HFFc6 (cell line): Measurements from ENCODE around the gene BNC1. TPM values are rescaled to one million over a fixed set of nuclear protein-coding genes. Genes with fewer than 3 reads are reported as not detected.

ENCODE experiments used
- DNase-seq: peaks from one replicate; pipeline ENCODE4 v3.0.0-alpha.2; 2018
- H3K27ac Mint-ChIP-seq: 2 replicates; pipeline ENCODE4 v1.8.0; 2020; ENCODE audit warnings: mild to moderate bottlenecking, mixed read lengths
- H3K27me3 Mint-ChIP-seq: 2 replicates; pipeline ENCODE4 v1.8.0; 2021; ENCODE audit warnings: mild to moderate bottlenecking, moderate library complexity, mixed read lengths; ENCODE audit not compliant: insufficient read depth
- H3K36me3 Mint-ChIP-seq: 2 replicates; pipeline ENCODE4 v1.8.0; 2021; ENCODE audit warnings: low read depth, mixed read lengths
- H3K4me1 Mint-ChIP-seq: 2 replicates; pipeline ENCODE4 v1.8.0; 2020; ENCODE audit warnings: low read depth, mixed read lengths
- H3K4me3 Mint-ChIP-seq: 2 replicates; pipeline ENCODE4 v1.8.0; 2020; ENCODE audit warnings: mild to moderate bottlenecking, moderate library complexity, mixed read lengths
- H3K9me3 Mint-ChIP-seq: 2 replicates; pipeline ENCODE4 v1.8.0; 2020; ENCODE audit warnings: mild to moderate bottlenecking, mixed read lengths
- CTCF ChIP-seq: fragments of 200-600 bp; sonication (generic); IDR thresholded peaks from 2 replicates; pipeline ENCODE4 v1.5.0; 2021; ENCODE audit warnings: antibody characterized with exemption, mild to moderate bottlenecking
- total RNA-seq, 6 experiments: library from RNA; stranded (reverse); fragmentation: NEBNext Ultra II Directional; extraction: Animal tissue kit (Norgen Biotek cat#: 25700); gene quantifications; 2 replicates in 1 of 6; 3 replicates in 5 of 6; pipeline ENCODE4 v1.2.3, GENCODE V29; 2021

The BNC1 gene
- total RNA-seq, 6 experiments from 2014 or later: 8.8 to 17.5 (median 14.0) TPM

GRCh38 chr15:83288381-83288801 is 3.9 kb upstream of the BNC1 start:
- H3K36me3 Mint-ChIP-seq: 0 out of 2 replicates have a peak, but pooled peaks cover 4% of the 10 kb centered on the region
- H3K27ac Mint-ChIP-seq: peak overlapping the region; percentile 97
- TF ChIP-seq CTCF: no peak
- peaks cover 4% of the 10 kb centered on the region for H3K27me3 Mint-ChIP-seq
- no peak for DNase-seq
- peaks cover 80% of the 10 kb centered on the region for H3K4me1 Mint-ChIP-seq
- H3K4me3 Mint-ChIP-seq: peak overlapping the region; percentile 58
- H3K9me3 Mint-ChIP-seq: peaks cover 3% of the 10 kb centered on the region; the same call in 1 of the 2 replicates

GRCh38 chr15:83287541-83288027 is 3.1 kb upstream of the BNC1 start:
- Mint-ChIP-seq H3K9me3 (peaks cover 3% of the 10 kb centered on the region; the same call in 1 of the 2 replicates), H3K4me1 (peaks cover 76% of the 10 kb centered on the region), H3K27ac (peak overlapping the region; percentile 97), H3K27me3 (peaks cover 4% of the 10 kb centered on the region), H3K36me3 (peaks cover 8% of the 10 kb centered on the region; the same call in 1 of the 2 replicates), H3K4me3 (peak overlapping the region; percentile 76)
- no peak for TF ChIP-seq CTCF
- peak; percentile 97 for DNase-seq

GRCh38 chr15:83285979-83286553 is 1.6 kb upstream of the BNC1 start:
- H3K27ac Mint-ChIP-seq: peak overlapping the region; percentile 97
- peak overlapping the region; percentile 76 for H3K4me3 Mint-ChIP-seq
- H3K9me3 Mint-ChIP-seq: peaks cover 3% of the 10 kb centered on the region; the same call in 1 of the 2 replicates
- TF ChIP-seq CTCF: no peak
- peak; percentile 98 for DNase-seq
- peaks cover 4% of the 10 kb centered on the region for H3K27me3 Mint-ChIP-seq
- peaks cover 8% of the 10 kb centered on the region; the same call in 1 of the 2 replicates for H3K36me3 Mint-ChIP-seq
- peaks cover 81% of the 10 kb centered on the region for H3K4me1 Mint-ChIP-seq

GRCh38 chr15:83285284-83285978 is 967 bp upstream of the BNC1 start:
- peaks cover 4% of the 10 kb centered on the region for H3K27me3 Mint-ChIP-seq
- TF ChIP-seq CTCF: no peak
- DNase-seq: no peak
- peaks cover 82% of the 10 kb centered on the region for H3K4me1 Mint-ChIP-seq
- H3K9me3 Mint-ChIP-seq: peaks cover 3% of the 10 kb centered on the region; the same call in 1 of the 2 replicates
- H3K27ac Mint-ChIP-seq: peak overlapping the region; percentile 97
- H3K4me3 Mint-ChIP-seq: peak overlapping the region; percentile 76
- H3K36me3 Mint-ChIP-seq: peaks cover 8% of the 10 kb centered on the region; the same call in 1 of the 2 replicates

GRCh38 chr15:83283813-83284558 is 478 bp downstream of the BNC1 start:
- H3K4me1 Mint-ChIP-seq: peaks cover 79% of the 10 kb centered on the region
- no peak for DNase-seq
- peak overlapping the region; percentile 97 for H3K27ac Mint-ChIP-seq
- H3K4me3 Mint-ChIP-seq: peak overlapping the region; percentile 97
- no peak for TF ChIP-seq CTCF
- peaks cover 2% of the 10 kb centered on the region for H3K27me3 Mint-ChIP-seq
- H3K9me3 Mint-ChIP-seq: peaks cover 3% of the 10 kb centered on the region; the same call in 1 of the 2 replicates
- peaks cover 15% of the 10 kb centered on the region; the same call in 1 of the 2 replicates for H3K36me3 Mint-ChIP-seq
